Fibroblast of pulmonary artery (primary cell): ENCODE results near the gene AIM2.

Experiments used
- DNase-seq: peaks from one replicate; pipeline ENCODE4 v3.0.0-alpha.2; 2010; ENCODE audit warnings: low read depth
- H3K4me3 ChIP-seq: replicated peaks from 2 replicates; pipeline ENCODE4 v1.5.1; 2011; ENCODE audit warnings: low read depth, mild to moderate bottlenecking, control low read depth, low read length, moderate library complexity
- CTCF ChIP-seq: IDR thresholded peaks from 2 replicates; pipeline ENCODE4 v1.5.1; 2011; ENCODE audit warnings: mild to moderate bottlenecking, control low read depth, low read length, inconsistent platforms; ENCODE audit errors: missing control alignments

Gene AIM2

GRCh38 chr1:159089184-159089791, 12.7 kb upstream of the AIM2 start:
- H3K4me3 ChIP-seq = no peak overlapping the region
- TF ChIP-seq CTCF = peak; percentile 52
- no peak for DNase-seq

GRCh38 chr1:159088546-159089183, 12.1 kb upstream of the AIM2 start:
- no peak for TF ChIP-seq CTCF
- no peak for DNase-seq
- H3K4me3 ChIP-seq = no peak overlapping the region

- DNase-seq = peak; percentile 80
- no peak overlapping the region for H3K4me3 ChIP-seq
- TF ChIP-seq CTCF = no peak
Observed at GRCh38 chr1:159088050-159088449, 11.5 kb upstream of the AIM2 start.

- TF ChIP-seq CTCF = no peak
- DNase-seq = no peak
- H3K4me3 ChIP-seq = no peak overlapping the region
Observed at GRCh38 chr1:159084867-159085266, 8.3 kb upstream of the AIM2 start.

GRCh38 chr1:159084152-159084551, 7.6 kb upstream of the AIM2 start:
- TF ChIP-seq CTCF = no peak
- H3K4me3 ChIP-seq = no peak overlapping the region
- no peak for DNase-seq

GRCh38 chr1:159083013-159083412, 6.4 kb upstream of the AIM2 start:
- H3K4me3 ChIP-seq = no peak overlapping the region
- no peak for TF ChIP-seq CTCF
- no peak for DNase-seq

- no peak for DNase-seq
Observed at GRCh38 chr1:159081626-159082025, 5.1 kb upstream of the AIM2 start.

More at GRCh38 chr1:159081626-159082025, 5.1 kb upstream of the AIM2 start:
- no peak overlapping the region for H3K4me3 ChIP-seq
- TF ChIP-seq CTCF = no peak
